GM23338 (cell line): Measurements from ENCODE around the gene CENPO. TPM values are rescaled to one million over a fixed set of nuclear protein-coding genes. Genes with fewer than 3 reads are reported as not detected.

Experiments
- ATAC-seq: fragments of 200-7000 bp; cut with Tn5 transposase; 3 replicates; pipeline ENCODE4 v1.9.1; 2020
- DNase-seq: peaks from one replicate; pipeline ENCODE4 v3.0.0-alpha.2; 2015; ENCODE audit warnings: low spot score
- H2AFZ ChIP-seq: fragments of 200-600 bp; sonication (generic); 2 replicates; pipeline ENCODE4 v1.8.0; 2016; ENCODE audit warnings: antibody characterized with exemption, mild to moderate bottlenecking, moderate library complexity
- H3F3A ChIP-seq: fragments of 200-600 bp; sonication (generic); replicated peaks from 2 replicates; pipeline ENCODE4 v1.8.0; 2017; ENCODE audit warnings: antibody characterized with exemption, mixed run types, low read depth
- H3K27ac ChIP-seq: fragments of 200-600 bp; sonication (generic); 2 replicates; pipeline ENCODE4 v1.6.1; 2016; ENCODE audit warnings: low read depth
- H3K27me3 ChIP-seq: fragments of 200-600 bp; sonication (generic); 2 replicates; pipeline ENCODE4 v1.8.0; 2016; ENCODE audit warnings: mild to moderate bottlenecking, mixed run types, moderate library complexity; ENCODE audit not compliant: insufficient read depth
- H3K36me3 ChIP-seq: fragments of 200-600 bp; sonication (generic); 2 replicates; pipeline ENCODE4 v1.8.0; 2016; ENCODE audit warnings: mild to moderate bottlenecking; ENCODE audit not compliant: insufficient read depth
- H3K4me1 ChIP-seq: fragments of 200-600 bp; sonication (generic); 2 replicates; pipeline ENCODE4 v1.8.0; 2016; ENCODE audit warnings: mild to moderate bottlenecking, moderate library complexity; ENCODE audit not compliant: insufficient read depth
- H3K4me2 ChIP-seq: fragments of 200-600 bp; sonication (generic); 2 replicates; pipeline ENCODE4 v1.7.1; 2017; ENCODE audit warnings: mixed run types
- H3K4me3 ChIP-seq: fragments of 200-600 bp; sonication (generic); 2 replicates; pipeline ENCODE4 v1.6.1; 2016; ENCODE audit warnings: mixed run types
- H3K79me2 ChIP-seq: fragments of 200-600 bp; sonication (generic); replicated peaks from 2 replicates; pipeline ENCODE4 v1.8.0; 2017; ENCODE audit warnings: mild to moderate bottlenecking; ENCODE audit not compliant: insufficient read depth
- H3K9me2 ChIP-seq: fragments of 200-600 bp; sonication (generic); 2 replicates; pipeline ENCODE4 v1.8.0; 2017; ENCODE audit not compliant: insufficient read depth
- H4K20me1 ChIP-seq: fragments of 200-600 bp; sonication (generic); replicated peaks from 2 replicates; pipeline ENCODE4 v1.8.0; 2017; ENCODE audit warnings: mild to moderate bottlenecking; ENCODE audit not compliant: insufficient read depth
- H3K27ac Mint-ChIP-seq: 2 replicates; pipeline ENCODE4 v1.8.0; 2020; ENCODE audit warnings: inconsistent platforms, mild to moderate bottlenecking, moderate library complexity, mixed read lengths
- H3K27me3 Mint-ChIP-seq: 3 replicates; pipeline ENCODE4 v1.8.0; 2022; ENCODE audit warnings: low read depth, mild to moderate bottlenecking, moderate library complexity, mixed read lengths, inconsistent platforms; ENCODE audit not compliant: insufficient read depth, poor library complexity
- H3K36me3 Mint-ChIP-seq: 3 replicates; pipeline ENCODE4 v1.8.0; 2021; ENCODE audit warnings: low read depth, mild to moderate bottlenecking, inconsistent platforms, moderate library complexity, mixed read lengths
- H3K4me1 Mint-ChIP-seq: 3 replicates; pipeline ENCODE4 v1.8.0; 2020; ENCODE audit warnings: mild to moderate bottlenecking, inconsistent platforms, mixed read lengths
- H3K4me3 Mint-ChIP-seq: 3 replicates; pipeline ENCODE4 v1.8.0; 2021; ENCODE audit warnings: moderate library complexity, mild to moderate bottlenecking, inconsistent platforms, mixed read lengths
- H3K9me3 Mint-ChIP-seq: 3 replicates; pipeline ENCODE4 v1.8.0; 2020; ENCODE audit warnings: moderate library complexity, mild to moderate bottlenecking, inconsistent platforms, mixed read lengths
- CREB1 ChIP-seq: fragments of 250-450 bp; sonication (Bioruptor Pico); IDR thresholded peaks from 2 replicates; pipeline ENCODE4 v1.5.0; 2020; ENCODE audit warnings: low read depth, mild to moderate bottlenecking, moderate library complexity
- CTCF ChIP-seq, 2 experiments: fragments of 200-600 bp in 1 of 2; sonication (generic) in 1 of 2; conservative IDR thresholded peaks; 2 replicates each; pipeline versions ENCODE4 v1.5.1 to v1.6.1; 2016 to 2017; ENCODE audit warnings: antibody characterized with exemption in 2 of 2, low read depth in 2 of 2, mild to moderate bottlenecking in 2 of 2, moderate library complexity in 1 of 2
- ETS1 ChIP-seq: IDR thresholded peaks from 2 replicates; pipeline ENCODE4 v1.6.1; 2016; ENCODE audit warnings: antibody characterized with exemption
- EZH2 ChIP-seq: fragments of 200-600 bp; sonication (generic); IDR thresholded peaks from one replicate; pipeline ENCODE4 v1.8.0; 2017; ENCODE audit warnings: antibody characterized with exemption, mild to moderate bottlenecking, low read depth; ENCODE audit not compliant: unreplicated experiment
- EZH2phosphoT487 ChIP-seq: fragments of 200-600 bp; sonication (generic); IDR thresholded peaks from one replicate; pipeline ENCODE4 v1.8.1; 2018; ENCODE audit warnings: antibody characterized with exemption; ENCODE audit not compliant: unreplicated experiment
- JUNB ChIP-seq: IDR thresholded peaks from one replicate; pipeline ENCODE4 v1.6.1; 2016; ENCODE audit warnings: antibody characterized with exemption; ENCODE audit not compliant: unreplicated experiment
- NANOG ChIP-seq: IDR thresholded peaks from 2 replicates; pipeline ENCODE4 v1.6.1; 2016; ENCODE audit warnings: antibody characterized with exemption, borderline replicate concordance
- POLR2AphosphoS5 ChIP-seq: IDR thresholded peaks from 2 replicates; pipeline ENCODE4 v1.6.1; 2016; ENCODE audit warnings: antibody characterized with exemption, low read depth
- REST ChIP-seq: IDR thresholded peaks from one replicate; pipeline ENCODE4 v1.6.1; 2018; ENCODE audit warnings: antibody characterized with exemption; ENCODE audit not compliant: unreplicated experiment
- STAT1 ChIP-seq: IDR thresholded peaks from one replicate; pipeline ENCODE4 v1.6.1; 2016; ENCODE audit warnings: antibody characterized with exemption; ENCODE audit not compliant: unreplicated experiment
- ZNF114 ChIP-seq: fragments of 250-450 bp; sonication (Bioruptor Pico); IDR thresholded peaks from 2 replicates; pipeline ENCODE4 v1.5.0; 2020; ENCODE audit warnings: mild to moderate bottlenecking, moderate library complexity
- ZNF331 ChIP-seq: fragments of 250-450 bp; sonication (Bioruptor Pico); IDR thresholded peaks from 2 replicates; pipeline ENCODE4 v1.5.0; 2020; ENCODE audit warnings: low read depth, mild to moderate bottlenecking, moderate library complexity
- ZNF462 ChIP-seq: fragments of 250-450 bp; sonication (Bioruptor Pico); IDR thresholded peaks from 2 replicates; pipeline ENCODE4 v1.5.0; 2020; ENCODE audit warnings: mild to moderate bottlenecking, moderate library complexity
- polyA plus RNA-seq: library from polyadenylated mRNA; unstranded; fragments of >200 nt; fragmentation: Nextera tagmentation; extraction: Ambion mirVana; gene quantifications from 2 replicates; pipeline ENCODE4 v1.2.1, GENCODE V29; 2016
- total RNA-seq: library from RNA; depleted of rRNA; stranded (reverse); fragments of >200 nt; shearing (Covaris generic); gene quantifications from 2 replicates; pipeline ENCODE4 v1.2.3, GENCODE V29; 2014

The CENPO gene
- total and polyA plus RNA-seq, 2 experiments from 2014 or later = 27.0 to 44.7 TPM

- Mint-ChIP-seq H3K36me3 (peaks cover 95% of the 10 kb centered on the region), H3K9me3 (no peaks in the 10 kb centered on the region), H3K4me1 (peaks cover 29% of the 10 kb centered on the region), H3K27ac (peak overlapping the region; percentile 67; the same call in 1 of the 2 replicates), H3K4me3 (no peak overlapping the region), H3K27me3 (peaks cover 25% of the 10 kb centered on the region)
- Histone ChIP-seq H3K4me3 (no peak overlapping the region), H3K27me3 (no peaks in the 10 kb centered on the region), H3K9me2 (no peaks in the 10 kb centered on the region; the same call in 1 of the 2 replicates), H3K79me2 (0 out of 2 replicates have a peak, but pooled peaks cover 10% of the 10 kb centered on the region), H2AFZ (no peak overlapping the region), H3K36me3 (peaks cover 29% of the 10 kb centered on the region; the same call in 1 of the 2 replicates), H3K27ac (peak overlapping the region; percentile 32; the same call in 1 of the 2 replicates), H3K4me1 (peaks cover 22% of the 10 kb centered on the region), H4K20me1 (peaks cover 6% of the 10 kb centered on the region), H3F3A (peaks cover 16% of the 10 kb centered on the region; the same call in 1 of the 2 replicates), H3K4me2 (no peak overlapping the region)
- TF ChIP-seq EZH2 (no peak), ZNF331 (CRISPR knock-in tag) (no peak), CREB1 (CRISPR knock-in tag) (no peak), NANOG (no peak), CTCF (conservative IDR thresholded peaks at IDR 0.05; ENCODE audit: low read depth in 2 of 2) (no peak), EZH2phosphoT487 (no peak), JUNB (no peak), ZNF114 (CRISPR knock-in tag) (no peak), ETS1 (no peak), REST (no peak), ZNF462 (CRISPR knock-in tag) (no peak), STAT1 (no peak), POLR2AphosphoS5 (no peak; the same call in 1 of the 2 replicates)
- DNase-seq = no peak
- no peak for ATAC-seq
Observed at GRCh38 chr2:24819442-24820174, 26.4 kb downstream of the CENPO start.
